ENCODE results near the gene POGK. TPM values are rescaled to one million over a fixed set of nuclear protein-coding genes. Genes with fewer than 3 reads are reported as not detected.
"Not testable (repeated sequence)": the region's sequence is repeated elsewhere in the genome, so short reads cannot be mapped to it uniquely, and the experiment has no call there.

The POGK gene, protein sequence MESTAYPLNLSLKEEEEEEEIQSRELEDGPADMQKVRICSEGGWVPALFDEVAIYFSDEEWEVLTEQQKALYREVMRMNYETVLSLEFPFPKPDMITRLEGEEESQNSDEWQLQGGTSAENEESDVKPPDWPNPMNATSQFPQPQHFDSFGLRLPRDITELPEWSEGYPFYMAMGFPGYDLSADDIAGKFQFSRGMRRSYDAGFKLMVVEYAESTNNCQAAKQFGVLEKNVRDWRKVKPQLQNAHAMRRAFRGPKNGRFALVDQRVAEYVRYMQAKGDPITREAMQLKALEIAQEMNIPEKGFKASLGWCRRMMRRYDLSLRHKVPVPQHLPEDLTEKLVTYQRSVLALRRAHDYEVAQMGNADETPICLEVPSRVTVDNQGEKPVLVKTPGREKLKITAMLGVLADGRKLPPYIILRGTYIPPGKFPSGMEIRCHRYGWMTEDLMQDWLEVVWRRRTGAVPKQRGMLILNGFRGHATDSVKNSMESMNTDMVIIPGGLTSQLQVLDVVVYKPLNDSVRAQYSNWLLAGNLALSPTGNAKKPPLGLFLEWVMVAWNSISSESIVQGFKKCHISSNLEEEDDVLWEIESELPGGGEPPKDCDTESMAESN
- total RNA-seq: 10 to 100 TPM; 30.3 to 53.1 TPM

DNA sequence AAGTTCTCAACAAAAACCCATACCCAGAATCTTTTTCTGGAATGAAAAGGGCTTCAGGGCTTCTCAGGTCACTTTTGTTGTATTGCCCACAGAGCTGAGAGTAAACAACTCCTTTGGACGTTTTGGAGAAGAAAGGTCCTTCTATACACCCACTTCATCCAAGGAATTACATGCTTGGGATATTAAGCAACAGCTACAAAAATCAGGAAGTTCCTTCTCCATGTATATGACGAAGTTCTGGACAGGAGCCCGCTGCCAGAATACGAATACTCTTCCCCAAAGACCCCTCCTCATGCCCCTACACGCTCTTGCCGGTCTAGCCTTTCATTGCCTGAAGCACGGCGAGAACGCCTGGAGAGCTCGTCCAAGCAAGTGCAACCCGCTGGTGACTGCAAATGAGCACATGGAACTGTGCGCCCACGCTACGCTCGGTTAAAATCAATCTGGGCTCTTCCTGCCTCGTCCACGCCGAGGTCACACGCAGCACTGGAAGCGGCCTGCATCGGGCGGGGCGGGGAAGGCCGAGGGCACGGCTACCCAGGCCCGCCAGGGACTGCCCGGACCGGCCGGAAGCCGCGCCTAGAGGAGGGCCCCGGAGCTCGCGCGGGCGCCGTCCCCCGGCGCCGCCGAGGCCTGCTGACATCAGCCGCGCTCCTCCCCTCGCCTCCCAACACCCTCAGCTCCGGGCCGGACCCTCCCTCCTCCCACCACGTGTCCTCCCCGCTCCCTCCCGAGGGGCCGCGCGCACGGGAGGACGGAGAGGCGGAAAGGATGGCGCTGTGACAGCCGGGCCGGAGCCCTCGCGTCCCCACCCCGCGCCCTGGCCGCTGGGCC lies at the start of gene POGK:
Gene POGK, plus strand, starts transcription at position 710 of the 834 bp plus-strand sequence. CDS start 1,482 bp downstream, outside the sequence.
- Mint-ChIP-seq H3K36me3 (peaks cover 19% of the 10 kb centered on the region), H3K9me3 (no peaks in the 10 kb centered on the region), H3K27ac (peak within 1 kb of the TSS; percentile 76 to 89), H3K4me3 (peak within 1 kb of the TSS; percentile 91), H3K27me3 (peaks cover 2 to 8% of the 10 kb centered on the region in 2 donors), H3K4me1 (ENCODE audit: low read depth in 2 of 2) (peaks cover 29 to 31% of the 10 kb centered on the region in 2 donors)
- ATAC-seq: peak; percentile 98 to 99
- peak; percentile 93 for DNase-seq (ENCODE audit: low spot score)

DNA sequence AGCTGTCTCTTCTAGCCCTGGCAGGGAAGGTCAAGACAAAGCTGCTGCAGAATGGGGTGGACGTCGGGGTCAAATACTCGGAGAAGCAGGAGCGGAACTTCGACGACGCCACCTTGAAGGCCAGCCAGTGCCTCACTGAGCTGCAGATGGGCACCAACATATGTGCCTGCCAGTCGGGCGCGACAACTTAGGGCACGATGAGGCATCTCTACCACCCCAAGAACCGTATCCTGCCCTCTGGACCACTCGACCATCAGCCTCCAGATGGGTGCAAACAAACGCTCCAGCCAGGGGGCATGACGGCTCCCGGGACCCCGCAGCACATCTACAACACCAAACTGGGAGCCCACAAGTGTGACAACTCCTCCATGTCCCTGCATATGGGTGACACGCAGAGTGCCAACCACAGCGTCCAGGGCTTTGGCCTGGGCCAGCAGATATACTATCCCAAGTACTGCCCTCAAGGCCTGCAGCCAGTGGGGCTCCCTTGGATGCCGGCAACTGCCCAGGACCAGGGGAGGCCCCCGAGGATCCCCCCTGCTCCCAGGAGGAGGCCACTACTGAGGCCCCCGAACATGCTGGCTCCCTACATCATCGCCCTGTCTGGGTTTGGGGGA lies 42.5 kb upstream of the POGK start:
- H3K27ac Mint-ChIP-seq: no peak overlapping the region
- peaks cover 40 to 45% of the 10 kb centered on the region in 2 donors for H3K27me3 Mint-ChIP-seq
- no peak for DNase-seq (ENCODE audit: low spot score)
- no peak overlapping the region for H3K4me3 Mint-ChIP-seq
- no peaks in the 10 kb centered on the region for H3K4me1 Mint-ChIP-seq (ENCODE audit: low read depth in 2 of 2)
- peak in 1 of 2 donors; percentile 38 for ATAC-seq
- H3K9me3 Mint-ChIP-seq: no peaks in the 10 kb centered on the region
- no peaks in the 10 kb centered on the region for H3K36me3 Mint-ChIP-seq

DNA sequence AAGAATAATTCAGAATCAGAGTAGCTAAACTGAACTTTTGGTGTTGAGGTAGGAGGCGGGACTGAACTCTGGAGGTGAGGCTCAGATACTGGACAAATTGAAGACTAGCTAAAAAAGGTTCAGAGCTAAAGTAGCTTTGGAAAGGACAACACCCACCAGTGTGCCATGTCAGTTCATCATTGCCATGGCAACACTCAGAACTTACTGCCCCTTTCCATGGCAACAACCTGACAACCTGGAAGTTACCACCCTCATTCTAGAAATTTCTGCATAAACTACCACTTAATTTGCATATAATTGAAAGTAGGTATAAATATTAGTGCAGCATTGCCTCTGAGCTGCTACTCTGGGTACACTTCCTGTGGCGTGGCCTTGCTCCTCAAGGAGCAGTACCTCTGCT lies 30.3 kb upstream of the POGK start:
- H3K4me3 Mint-ChIP-seq: no peak overlapping the region
- no peak for ATAC-seq
- no peaks in the 10 kb centered on the region for H3K36me3 Mint-ChIP-seq
- H3K27me3 Mint-ChIP-seq: peaks cover 21 to 22% of the 10 kb centered on the region in 2 donors
- no peak for DNase-seq (ENCODE audit: low spot score)
- H3K9me3 Mint-ChIP-seq: no peaks in the 10 kb centered on the region
- H3K27ac Mint-ChIP-seq: no peak overlapping the region
- no peaks in the 10 kb centered on the region for H3K4me1 Mint-ChIP-seq (ENCODE audit: low read depth in 2 of 2)

DNA sequence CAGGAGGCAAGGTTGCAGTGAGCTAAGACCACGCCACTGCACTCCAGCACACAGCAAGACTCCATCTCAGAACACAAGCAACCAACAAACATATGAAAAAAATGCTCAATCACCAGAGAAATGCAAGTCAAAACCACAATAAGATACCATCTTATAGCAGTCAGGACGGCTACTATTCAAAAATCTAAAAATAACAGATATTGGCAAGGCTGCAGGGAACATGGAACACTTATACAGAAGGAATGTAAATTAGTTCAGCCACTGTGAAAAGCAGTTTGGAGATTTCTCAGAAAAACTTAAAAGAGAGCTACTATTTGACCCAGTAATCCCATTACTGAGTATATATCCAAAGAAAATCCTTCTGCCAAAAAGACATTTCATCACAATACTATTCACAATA lies 27.6 kb upstream of the POGK start:
- H3K27me3 Mint-ChIP-seq: peaks cover 22 to 27% of the 10 kb centered on the region in 2 donors
- H3K27ac Mint-ChIP-seq: no peak overlapping the region
- DNase-seq (ENCODE audit: low spot score) (no peak), ATAC-seq (no peak)
- no peaks in the 10 kb centered on the region for H3K4me1 Mint-ChIP-seq (ENCODE audit: low read depth in 2 of 2)
- H3K4me3 Mint-ChIP-seq: no peak overlapping the region
- no peaks in the 10 kb centered on the region for H3K36me3 Mint-ChIP-seq
- H3K9me3 Mint-ChIP-seq: no peaks in the 10 kb centered on the region

DNA sequence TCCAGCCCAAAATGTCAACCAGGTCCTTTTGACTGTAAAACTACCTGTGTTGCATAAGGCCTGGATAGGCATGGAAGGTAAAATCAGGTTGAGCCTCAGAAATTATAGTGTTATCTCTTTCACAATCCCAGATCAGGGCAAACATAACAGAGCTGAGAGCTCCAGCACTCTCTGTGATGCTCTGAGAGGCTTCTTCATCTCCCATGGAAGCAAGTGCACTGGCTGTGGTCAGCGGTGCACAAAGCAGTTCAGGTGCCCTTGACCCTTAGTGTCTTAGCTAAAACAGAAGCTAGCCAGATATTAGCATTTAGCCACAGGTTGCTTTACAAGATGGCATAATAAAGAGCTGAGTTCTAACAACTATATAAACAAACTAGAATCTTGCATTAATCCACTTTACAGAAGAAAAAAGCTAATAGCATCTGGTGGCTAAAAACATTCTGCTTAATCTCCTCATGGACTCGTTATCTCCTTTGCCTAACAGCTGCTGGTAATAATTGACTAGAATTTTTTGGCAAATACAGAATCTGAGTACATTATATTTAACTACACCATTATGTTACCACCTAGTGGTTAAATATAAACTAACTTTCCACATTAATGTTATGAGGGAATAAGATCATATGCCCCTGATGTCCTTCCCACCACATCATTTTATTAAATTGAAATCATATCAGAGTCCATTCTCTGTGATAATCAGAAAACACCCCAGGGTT lies 25.6 kb upstream of the POGK start:
- H3K27me3 Mint-ChIP-seq: peaks cover 22% of the 10 kb centered on the region in 2 donors
- no peak overlapping the region for H3K27ac Mint-ChIP-seq
- H3K4me1 Mint-ChIP-seq (ENCODE audit: low read depth in 2 of 2): no peaks in the 10 kb centered on the region
- ATAC-seq (no peak), DNase-seq (ENCODE audit: low spot score) (no peak)
- no peaks in the 10 kb centered on the region for H3K9me3 Mint-ChIP-seq
- H3K36me3 Mint-ChIP-seq: no peaks in the 10 kb centered on the region
- no peak overlapping the region for H3K4me3 Mint-ChIP-seq

DNA sequence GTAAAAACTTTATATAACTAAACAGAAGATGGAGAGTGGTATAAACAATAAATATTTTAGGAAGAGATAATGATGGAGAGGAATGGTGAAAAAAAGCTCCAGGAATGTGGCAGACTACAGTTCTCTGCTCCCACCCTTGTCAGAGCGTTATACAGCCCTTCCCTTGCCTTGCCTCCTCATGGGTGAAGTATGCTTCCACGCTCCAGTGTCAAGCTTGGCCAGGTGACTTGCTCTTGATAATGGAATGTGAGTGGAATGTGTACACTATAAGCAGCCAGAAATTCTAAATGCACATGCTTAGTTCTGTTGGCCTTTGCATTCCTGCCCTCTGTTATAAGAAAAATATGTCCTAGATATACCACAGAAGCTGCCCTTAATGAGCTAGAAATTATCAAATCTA lies 24.7 kb upstream of the POGK start:
- no peaks in the 10 kb centered on the region for H3K4me1 Mint-ChIP-seq (ENCODE audit: low read depth in 2 of 2)
- no peaks in the 10 kb centered on the region for H3K36me3 Mint-ChIP-seq
- DNase-seq (ENCODE audit: low spot score) (no peak), ATAC-seq (no peak)
- H3K9me3 Mint-ChIP-seq: no peaks in the 10 kb centered on the region
- H3K4me3 Mint-ChIP-seq: no peak overlapping the region
- H3K27ac Mint-ChIP-seq: no peak overlapping the region
- peaks cover 22% of the 10 kb centered on the region in 2 donors for H3K27me3 Mint-ChIP-seq

DNA sequence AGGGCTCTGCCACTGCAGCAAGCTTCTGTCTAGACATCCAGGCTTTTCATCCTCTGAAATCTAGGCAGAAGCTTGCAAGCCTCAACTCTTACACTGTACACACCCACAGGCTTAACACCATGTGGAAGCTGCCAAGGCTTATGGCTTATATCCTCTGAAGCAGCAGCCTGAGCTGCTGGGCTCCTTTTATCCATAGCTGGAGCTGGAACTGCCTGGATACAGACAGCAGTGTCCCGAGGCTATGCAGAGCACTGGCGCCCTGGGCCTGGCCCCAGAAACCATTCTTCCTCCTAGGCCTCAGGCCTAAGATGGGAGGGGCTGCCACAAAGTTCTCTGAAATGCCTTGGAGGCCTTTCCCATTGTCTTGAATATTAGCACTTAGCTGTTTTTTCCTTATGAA lies 19.3 kb upstream of the POGK start:
- H3K4me3 Mint-ChIP-seq: no peak overlapping the region
- H3K27ac Mint-ChIP-seq: no peak overlapping the region
- no peaks in the 10 kb centered on the region for H3K4me1 Mint-ChIP-seq (ENCODE audit: low read depth in 2 of 2)
- peaks cover 8% of the 10 kb centered on the region for H3K9me3 Mint-ChIP-seq
- peaks cover 4 to 6% of the 10 kb centered on the region in 2 donors for H3K27me3 Mint-ChIP-seq
- H3K36me3 Mint-ChIP-seq: peaks cover 8% of the 10 kb centered on the region
- DNase-seq (ENCODE audit: low spot score) (no peak), ATAC-seq (no peak)

DNA sequence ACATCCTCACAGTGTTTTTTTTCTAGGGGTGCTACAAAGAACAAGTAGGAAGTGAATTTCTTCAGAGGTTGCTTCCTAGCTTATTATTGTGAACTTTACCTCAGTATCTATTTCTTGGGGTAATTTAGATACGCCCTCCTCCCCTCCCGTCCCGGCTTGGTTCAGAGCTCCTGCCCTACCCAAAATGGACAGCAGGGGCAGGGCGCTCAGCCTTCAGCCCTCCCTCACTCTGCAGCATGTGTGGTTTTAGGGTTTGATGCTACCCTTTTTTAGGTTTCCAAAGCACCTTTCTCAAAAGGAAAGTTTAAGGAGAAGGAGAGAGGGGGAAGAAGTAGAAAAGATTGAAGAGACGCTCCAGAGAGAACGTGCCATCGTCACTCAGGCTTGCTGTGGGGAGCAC lies 16.9 kb upstream of the POGK start:
- Mint-ChIP-seq H3K9me3 (peaks cover 8% of the 10 kb centered on the region), H3K27ac (no peak overlapping the region), H3K27me3 (peaks cover 13 to 16% of the 10 kb centered on the region in 2 donors), H3K4me3 (no peak overlapping the region), H3K36me3 (peaks cover 14% of the 10 kb centered on the region), H3K4me1 (ENCODE audit: low read depth in 2 of 2) (no peaks in the 10 kb centered on the region)
- no peak for ATAC-seq
- no peak for DNase-seq (ENCODE audit: low spot score)

DNA sequence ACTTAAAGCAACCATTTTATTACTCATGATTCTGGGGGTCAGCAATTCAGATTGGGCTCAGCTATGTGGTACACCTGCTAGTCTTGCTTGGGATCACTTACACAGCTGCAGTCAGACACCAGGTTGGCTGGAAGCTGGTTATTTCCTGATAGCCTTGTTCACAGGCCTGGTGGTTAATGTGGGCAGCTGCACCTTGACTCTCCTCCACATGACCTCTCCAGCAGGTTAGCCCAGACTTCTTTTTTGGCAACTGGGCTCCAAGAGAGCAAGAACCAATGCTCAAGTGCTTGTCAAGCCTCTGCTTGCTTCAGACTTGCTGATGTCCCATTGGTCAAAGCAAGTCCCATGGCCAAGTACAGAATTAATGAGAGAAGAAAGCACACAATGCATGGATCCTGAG lies 11.8 kb upstream of the POGK start:
- peaks cover 35% of the 10 kb centered on the region for H3K36me3 Mint-ChIP-seq
- no peaks in the 10 kb centered on the region for H3K4me1 Mint-ChIP-seq (ENCODE audit: low read depth in 2 of 2)
- peaks cover 18 to 26% of the 10 kb centered on the region in 2 donors for H3K27me3 Mint-ChIP-seq
- no peak for DNase-seq (ENCODE audit: low spot score)
- peaks cover 9% of the 10 kb centered on the region for H3K9me3 Mint-ChIP-seq
- no peak overlapping the region for H3K27ac Mint-ChIP-seq
- H3K4me3 Mint-ChIP-seq: no peak overlapping the region
- no peak for ATAC-seq

DNA sequence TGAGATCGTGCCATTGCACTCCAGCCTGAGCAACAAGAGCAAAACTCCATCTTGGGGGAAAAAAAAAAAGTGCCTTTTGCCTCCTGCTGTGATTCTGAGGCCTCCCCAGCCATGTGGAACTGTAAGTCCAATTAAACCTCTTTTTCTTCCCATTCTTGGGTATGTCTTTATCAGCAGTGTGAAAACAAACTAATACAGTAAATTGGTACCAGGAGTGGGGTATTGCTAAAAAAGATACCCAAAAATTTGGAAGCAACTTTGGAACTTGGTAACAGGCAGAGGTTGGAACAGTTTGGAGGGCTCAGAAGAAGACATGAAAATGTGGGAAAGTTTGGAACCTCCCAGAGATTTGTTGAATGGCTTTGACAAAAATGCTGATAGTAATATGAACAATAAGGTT lies 9.5 kb upstream of the POGK start:
- H3K4me1 Mint-ChIP-seq (ENCODE audit: low read depth in 2 of 2); H3K27ac Mint-ChIP-seq; ATAC-seq; H3K4me3 Mint-ChIP-seq; DNase-seq (ENCODE audit: low spot score); H3K9me3 Mint-ChIP-seq: not testable (repeated sequence)
- H3K27me3 Mint-ChIP-seq: peaks cover 18 to 33% of the 10 kb centered on the region in 2 donors
- H3K36me3 Mint-ChIP-seq: peaks cover 35% of the 10 kb centered on the region

DNA sequence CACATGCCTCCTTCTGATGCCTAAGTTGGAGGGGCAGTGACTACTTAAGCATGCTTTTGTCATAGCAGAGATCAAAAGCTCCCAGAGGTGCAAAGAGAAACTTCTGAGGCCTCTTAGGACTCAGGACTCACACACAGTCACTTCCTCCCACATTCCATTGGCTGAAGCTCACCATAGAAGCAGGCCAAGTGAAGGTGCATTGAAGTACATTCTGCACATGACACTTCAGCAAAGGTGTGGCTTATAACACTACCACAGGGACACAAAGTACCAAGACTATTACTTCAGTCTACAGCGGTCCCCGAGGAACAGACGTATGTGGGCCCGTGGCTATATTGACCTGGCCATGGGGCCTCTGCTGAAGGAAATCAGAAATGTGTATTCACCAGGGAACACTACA lies 2.5 kb upstream of the POGK start:
- Mint-ChIP-seq H3K27ac (no peak overlapping the region), H3K4me3 (no peak overlapping the region), H3K9me3 (no peaks in the 10 kb centered on the region), H3K4me1 (ENCODE audit: low read depth in 2 of 2) (peaks cover 22 to 25% of the 10 kb centered on the region in 2 donors), H3K36me3 (peaks cover 18% of the 10 kb centered on the region), H3K27me3 (peaks cover 4 to 15% of the 10 kb centered on the region in 2 donors)
- no peak for DNase-seq (ENCODE audit: low spot score)
- ATAC-seq: no peak

DNA sequence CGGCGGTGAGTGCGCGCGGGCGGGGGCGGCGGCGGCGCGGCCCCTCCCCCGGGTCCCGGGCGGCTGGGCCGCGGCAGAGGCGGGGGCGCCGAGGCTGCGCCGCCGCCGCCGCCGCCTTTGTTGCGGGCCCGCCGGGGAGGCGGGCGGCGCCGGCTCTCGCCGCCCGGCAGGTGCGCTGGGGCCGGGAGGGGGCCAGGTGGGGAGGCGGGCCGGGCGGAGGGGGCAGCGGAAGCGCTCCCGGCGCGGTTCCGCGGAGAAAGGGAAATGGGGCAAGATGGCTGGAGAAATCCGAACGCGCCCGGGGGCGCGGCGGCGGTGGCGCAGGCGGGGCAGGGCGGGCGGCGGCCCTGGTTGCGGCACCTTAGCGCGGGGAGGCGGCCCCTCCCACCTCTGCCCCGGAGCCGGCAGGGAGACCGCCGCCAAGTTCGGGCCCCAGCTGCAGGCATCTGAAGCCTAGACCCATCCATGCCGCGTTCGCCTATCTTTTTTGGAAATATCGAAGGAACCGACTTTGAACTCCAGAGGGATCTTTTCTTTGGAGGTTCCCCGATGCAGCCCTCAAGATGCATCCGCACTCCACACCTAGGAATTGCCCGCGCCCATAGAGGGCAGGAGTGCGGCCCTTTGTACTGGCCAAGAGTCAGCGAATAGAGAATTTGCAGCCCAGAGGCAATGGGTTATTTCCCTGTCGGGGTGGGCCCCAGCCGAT lies 479 bp downstream of the POGK start:
- ATAC-seq (peak; percentile 56 to 62), DNase-seq (ENCODE audit: low spot score) (no peak)
- peaks cover 27% of the 10 kb centered on the region for H3K36me3 Mint-ChIP-seq
- peaks cover 33 to 39% of the 10 kb centered on the region in 2 donors for H3K4me1 Mint-ChIP-seq (ENCODE audit: low read depth in 2 of 2)
- H3K27me3 Mint-ChIP-seq: peaks cover 1 to 2% of the 10 kb centered on the region in 2 donors
- peak overlapping the region; percentile 76 to 83 for H3K27ac Mint-ChIP-seq
- H3K9me3 Mint-ChIP-seq: no peaks in the 10 kb centered on the region
- peak overlapping the region; percentile 91 for H3K4me3 Mint-ChIP-seq
